Trophoblast cell (in vitro differentiated cells and primary cell): ENCODE measurements around the gene TENM4.
"Not testable (repeated sequence)": the region's sequence is repeated elsewhere in the genome, so short reads cannot be mapped to it uniquely, and the experiment has no call there.

Experiments used
- DNase-seq, 2 donors: peaks; one replicate each; pipeline ENCODE4 v3.0.0-alpha.2; 2016
- H2AFZ ChIP-seq: 2 replicates; pipeline ENCODE4 v1.6.1; 2013; ENCODE audit warnings: low read length, moderate library complexity, mild to moderate bottlenecking; ENCODE audit not compliant: insufficient read depth, poor library complexity
- H2AK5ac ChIP-seq: 2 replicates; pipeline ENCODE4 v1.6.1; 2013; ENCODE audit warnings: mild to moderate bottlenecking, low read length
- H2BK120ac ChIP-seq: 2 replicates; pipeline ENCODE4 v1.6.1; 2013; ENCODE audit warnings: low read length, mild to moderate bottlenecking, moderate library complexity; ENCODE audit not compliant: insufficient read depth, poor library complexity
- H2BK12ac ChIP-seq: 2 replicates; pipeline ENCODE4 v1.6.1; 2013; ENCODE audit warnings: mild to moderate bottlenecking, low read length, moderate library complexity
- H2BK5ac ChIP-seq: 2 replicates; pipeline ENCODE4 v1.6.1; 2013; ENCODE audit warnings: low read length, low read depth, moderate library complexity, mild to moderate bottlenecking; ENCODE audit not compliant: poor library complexity
- H3K14ac ChIP-seq: 2 replicates; pipeline ENCODE4 v1.6.1; 2013; ENCODE audit warnings: mild to moderate bottlenecking, low read length
- H3K18ac ChIP-seq: 2 replicates; pipeline ENCODE4 v1.6.1; 2013; ENCODE audit warnings: mild to moderate bottlenecking, low read length
- H3K23ac ChIP-seq: 2 replicates; pipeline ENCODE4 v1.6.1; 2013; ENCODE audit warnings: low read length
- H3K27ac ChIP-seq: 2 replicates; pipeline ENCODE4 v1.5.1; 2013; ENCODE audit warnings: low read depth, mild to moderate bottlenecking, inconsistent platforms, low read length, moderate library complexity
- H3K27me3 ChIP-seq: 2 replicates; pipeline ENCODE4 v1.6.1; 2013; ENCODE audit warnings: inconsistent platforms, mild to moderate bottlenecking, low read length, moderate library complexity; ENCODE audit not compliant: insufficient read depth
- H3K36me3 ChIP-seq, 2 experiments: 1 replicate in 1 of 2; 2 replicates in 1 of 2; pipeline ENCODE4 v1.6.1; 2013; ENCODE audit warnings: low read length in 2 of 2, mild to moderate bottlenecking in 2 of 2, moderate library complexity in 1 of 2; ENCODE audit not compliant: insufficient read depth in 2 of 2, control insufficient read depth in 1 of 2
- H3K4ac ChIP-seq: 2 replicates; pipeline ENCODE4 v1.6.1; 2013; ENCODE audit warnings: low read depth, mild to moderate bottlenecking, low read length, moderate library complexity
- H3K4me1 ChIP-seq, 2 experiments: 1 replicate in 1 of 2; 2 replicates in 1 of 2; pipeline ENCODE4 v1.6.1; 2013; ENCODE audit warnings: low read length in 2 of 2, mild to moderate bottlenecking in 2 of 2, moderate library complexity in 1 of 2; ENCODE audit not compliant: insufficient read depth in 2 of 2, control insufficient read depth in 1 of 2
- H3K4me2 ChIP-seq: 2 replicates; pipeline ENCODE4 v1.6.1; 2013; ENCODE audit warnings: inconsistent platforms, mild to moderate bottlenecking, low read length, moderate library complexity
- H3K4me3 ChIP-seq: 2 replicates; pipeline ENCODE4 v1.5.1; 2013; ENCODE audit warnings: mild to moderate bottlenecking, low read depth, low read length, inconsistent platforms
- H3K79me1 ChIP-seq: one replicate; pipeline ENCODE4 v1.6.1; 2013; ENCODE audit warnings: low read length
- H3K79me2 ChIP-seq: 2 replicates; pipeline ENCODE4 v1.6.1; 2013; ENCODE audit warnings: low read length, mild to moderate bottlenecking; ENCODE audit not compliant: control insufficient read depth, insufficient read depth, poor library complexity
- H3K9ac ChIP-seq: 2 replicates; pipeline ENCODE4 v1.6.1; 2013; ENCODE audit warnings: mild to moderate bottlenecking, low read length
- H3K9me3 ChIP-seq: 2 replicates; pipeline ENCODE4 v1.6.1; 2013; ENCODE audit warnings: low read depth, mild to moderate bottlenecking, control low read depth, inconsistent platforms, low read length; ENCODE audit not compliant: insufficient read depth
- H4K12ac ChIP-seq: 2 replicates; pipeline ENCODE4 v1.6.1; 2013; ENCODE audit warnings: low read depth, mild to moderate bottlenecking, low read length, moderate library complexity
- H4K8ac ChIP-seq: 2 replicates; pipeline ENCODE4 v1.6.1; 2013; ENCODE audit warnings: low read depth, mild to moderate bottlenecking, low read length, moderate library complexity
- H4K91ac ChIP-seq: one replicate; pipeline ENCODE4 v1.6.1; 2013; ENCODE audit warnings: low read depth, mild to moderate bottlenecking, low read length, moderate library complexity
- WGBS: extraction: QIAGEN DNeasy Blood & Tissue Kit; methylation state at CpG from one replicate; pipeline ENCODE4 v1.1.7; 2013; ENCODE audit warnings: missing lambda C conversion rate; ENCODE audit not compliant: insufficient read length, insufficient coverage; ENCODE audit errors: extremely low coverage; 5-methylcytosine and 5-hydroxymethylcytosine counted together

TENM4 gene

DNA sequence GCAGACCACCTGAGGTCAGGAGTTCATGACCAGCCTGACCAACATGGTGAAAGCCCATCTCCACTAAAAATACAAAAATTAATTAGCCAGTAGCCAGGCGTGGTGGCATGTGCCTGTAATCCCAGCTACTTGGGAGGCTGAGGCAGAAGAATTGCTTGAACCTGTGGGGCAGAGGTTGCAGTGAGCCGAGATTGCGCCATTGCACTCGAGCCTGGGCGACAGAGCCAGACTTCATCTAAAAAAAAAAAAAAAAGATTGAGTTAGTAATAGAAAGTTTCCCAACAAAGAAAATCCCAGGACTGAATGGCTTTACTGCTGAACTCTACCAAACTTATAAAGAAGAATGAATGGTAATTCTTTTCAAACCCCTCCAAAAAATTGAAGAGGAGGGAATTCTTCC, 803.3 kb downstream of the TENM4 start:
- DNase-seq, H3K36me3 ChIP-seq, H3K23ac ChIP-seq, H2AFZ ChIP-seq, H2AK5ac ChIP-seq, H3K27me3 ChIP-seq, H3K4me2 ChIP-seq, H3K9ac ChIP-seq, H3K4me3 ChIP-seq, H4K12ac ChIP-seq, H3K9me3 ChIP-seq, H3K18ac ChIP-seq, H3K27ac ChIP-seq, H3K4ac ChIP-seq, H3K14ac ChIP-seq, H3K79me2 ChIP-seq, H3K79me1 ChIP-seq, H2BK12ac ChIP-seq, H2BK5ac ChIP-seq, H4K91ac ChIP-seq, H4K8ac ChIP-seq, H3K4me1 ChIP-seq, H2BK120ac ChIP-seq: not testable (repeated sequence)
- WGBS = no CpG with 5 or more reads among the region's 5 CpGs

GRCh38 chr11:78635814-78636506, 804.9 kb downstream of the TENM4 start:
- Histone ChIP-seq H2BK5ac (no peak overlapping the region), H3K4me3 (no peak overlapping the region), H3K23ac (no peak overlapping the region), H3K4me2 (no peak overlapping the region), H2BK120ac (no peak overlapping the region), H3K36me3 (no peaks in the 10 kb centered on the region), H3K79me2 (no peaks in the 10 kb centered on the region), H3K14ac (no peak overlapping the region), H2BK12ac (no peak overlapping the region), H2AFZ (no peak overlapping the region), H4K91ac (no peak overlapping the region), H3K4ac (no peak overlapping the region), H3K4me1 (no peaks in the 10 kb centered on the region), H4K12ac (no peak overlapping the region), H3K79me1 (no peaks in the 10 kb centered on the region), H3K9me3 (peaks cover 9% of the 10 kb centered on the region), H3K27me3 (no peaks in the 10 kb centered on the region), H3K18ac (no peak overlapping the region), H2AK5ac (no peak overlapping the region), H3K9ac (no peak overlapping the region), H4K8ac (no peak overlapping the region), H3K27ac (no peak overlapping the region)
- no peak for DNase-seq
- WGBS = no CpG with 5 or more reads among the region's 1 CpG

GRCh38 chr11:78633516-78634310, 807.1 kb downstream of the TENM4 start:
- Histone ChIP-seq H2BK5ac (no peak overlapping the region), H3K9me3 (peaks cover 13% of the 10 kb centered on the region), H2BK12ac (no peak overlapping the region), H4K91ac (no peak overlapping the region), H3K23ac (no peak overlapping the region), H3K4me2 (no peak overlapping the region), H3K79me2 (no peaks in the 10 kb centered on the region), H3K14ac (no peak overlapping the region), H3K4ac (no peak overlapping the region), H4K12ac (no peak overlapping the region), H2AK5ac (no peak overlapping the region), H3K27ac (no peak overlapping the region), H4K8ac (no peak overlapping the region), H2AFZ (no peak overlapping the region), H3K79me1 (no peaks in the 10 kb centered on the region), H3K36me3 (no peaks in the 10 kb centered on the region), H3K9ac (peak overlapping the region; percentile 38), H3K4me1 (no peaks in the 10 kb centered on the region), H3K27me3 (no peaks in the 10 kb centered on the region), H2BK120ac (no peak overlapping the region), H3K4me3 (no peak overlapping the region), H3K18ac (no peak overlapping the region)
- no CpG with 5 or more reads among the region's 7 CpGs for WGBS
- no peak for DNase-seq

DNA sequence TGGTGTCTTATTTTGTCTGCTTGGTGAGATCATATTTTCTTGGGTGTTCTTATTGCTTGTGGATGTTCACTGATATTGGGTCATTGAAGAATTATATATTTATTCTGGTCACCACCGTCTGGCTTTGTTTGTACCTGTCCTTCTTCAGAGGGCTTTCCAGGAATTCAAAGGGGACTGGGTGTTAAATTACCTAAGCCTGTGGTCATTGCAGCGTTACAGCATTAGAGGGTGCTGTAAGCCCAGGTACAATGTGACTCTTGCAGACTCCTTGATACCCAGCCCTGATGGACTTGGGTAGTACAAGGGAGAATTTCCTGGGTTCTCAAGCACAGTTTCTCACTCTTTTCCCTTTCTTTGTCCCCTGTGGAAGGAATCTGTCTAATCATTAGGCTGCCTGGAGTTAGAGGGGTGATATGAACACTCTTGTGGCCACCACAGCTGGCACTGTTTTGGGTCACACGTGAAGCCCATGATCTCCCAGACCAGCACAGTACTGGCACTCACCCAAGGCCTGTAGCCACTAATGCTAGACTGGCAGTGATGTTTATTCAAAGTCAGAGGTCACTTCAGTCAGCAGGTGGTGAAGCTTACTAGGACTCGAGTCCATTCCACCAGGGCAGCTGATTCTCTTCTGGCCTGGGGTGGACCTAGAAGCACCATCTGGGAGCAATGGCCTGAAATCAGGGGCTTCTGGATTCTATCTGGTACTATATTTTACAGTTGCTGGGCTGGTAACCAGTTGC, 810.1 kb downstream of the TENM4 start:
- H2BK12ac ChIP-seq = no peak overlapping the region

More for the DNA sequence above, 810.1 kb downstream of the TENM4 start:
- Histone ChIP-seq H2BK5ac (no peak overlapping the region), H3K18ac (no peak overlapping the region), H3K79me2 (no peaks in the 10 kb centered on the region), H2AFZ (no peak overlapping the region), H3K36me3 (no peaks in the 10 kb centered on the region), H3K4me1 (no peaks in the 10 kb centered on the region), H3K4ac (no peak overlapping the region), H3K23ac (no peak overlapping the region), H3K4me3 (peak overlapping the region; percentile 30), H3K14ac (no peak overlapping the region), H4K12ac (no peak overlapping the region), H4K91ac (no peak overlapping the region), H2AK5ac (no peak overlapping the region), H3K27me3 (no peaks in the 10 kb centered on the region), H4K8ac (no peak overlapping the region), H3K9me3 (peaks cover 13% of the 10 kb centered on the region), H2BK120ac (no peak overlapping the region), H3K27ac (no peak overlapping the region), H3K79me1 (no peaks in the 10 kb centered on the region), H3K9ac (no peak overlapping the region), H3K4me2 (no peak overlapping the region)
- no peak for DNase-seq
- WGBS = no CpG with 5 or more reads among the region's 4 CpGs
